Heart left ventricle (tissue), 13 donors: ENCODE results near the gene SNX21.

Source experiments
- CTCF ChIP-seq, 12 donors: fragments of 200-600 bp; sonication (generic) in 4 of 12; IDR thresholded peaks; one replicate each; pipeline versions ENCODE4 v1.5.0 to v1.8.0; 2018 to 2022; ENCODE audit warnings: antibody characterized with exemption in 12 of 12, mild to moderate bottlenecking in 5 of 12
- POLR2A ChIP-seq, 2 donors: fragments of 450-650 bp; IDR thresholded peaks; one replicate each; pipeline ENCODE4 v1.6.1; 2017; ENCODE audit warnings: antibody characterized with exemption in 2 of 2, mild to moderate bottlenecking in 2 of 2, moderate library complexity in 2 of 2
- donor health status: ischemic (EF 13 %, LVEDD 7.1; RV severe dilation, severe dysfunction).
- donor health status: DM: no; HTN: yes; CAD: no.
- donor health status: DM: no; HTN: no; CAD: no.
- donor health status: ischemic (EF 25% LVEDD 6.9; RV normal size, moderate dysfunction).
- donor health status: ischemic (EF 25% LVEDD 5.7; RV mildly dilated, moderate dysfunction).
- donor health status: ischemic (EF 35%, LVEDD 5.7; RV mildly dilated, moderate dysfunction).
- donor health status: nonischemic (EF 11% LVEDD 7.7; RV severe dilation, severe dysfunction).
- donor health status: DM: yes; HTN: yes; CAD: no.
- donor health status: PGD.
- donor health status: ischemic (EF 29% LVEDD 5.4; RV normal size, mild dysfunction).
- donor health status: nonischemic (EF 23%, LVEDD 6.1; RV moderate dilation, normal function).

DNA sequence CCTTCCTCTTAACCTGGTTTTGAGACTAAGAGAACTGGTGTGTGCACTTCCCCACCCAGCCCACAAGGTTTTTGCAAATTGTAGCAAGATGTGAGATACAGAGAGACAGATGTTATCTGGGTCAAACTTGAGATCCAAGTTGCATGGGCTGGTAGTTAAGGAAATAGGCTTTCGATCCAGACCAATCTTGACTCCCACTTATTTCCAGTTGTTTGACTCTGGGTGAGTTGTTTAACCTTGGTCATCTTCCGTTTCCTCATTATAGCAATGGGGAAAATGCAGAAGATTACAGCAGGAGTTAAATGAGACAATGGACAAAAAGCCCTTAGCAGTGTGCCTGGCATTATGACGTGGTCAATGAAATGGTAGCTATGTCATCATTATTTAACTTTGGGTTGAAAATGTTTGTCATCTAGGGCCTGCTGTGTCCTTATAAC, 1.7 kb downstream of the SNX21 start:
- TF ChIP-seq CTCF (IDR thresholded peaks at IDR 0.05) (no peak), POLR2A (IDR thresholded peaks at IDR 0.05) (no peak)
